Eye (tissue), 1 donor: ENCODE results near the gene FAM83C.
"Not testable (repeated sequence)": the region's sequence is repeated elsewhere in the genome, so short reads cannot be mapped to it uniquely, and the experiment has no call there.

ENCODE experiments used
- DNase-seq: peaks from one replicate; pipeline ENCODE4 v3.0.0-alpha.2; 2015

The FAM83C gene

DNA sequence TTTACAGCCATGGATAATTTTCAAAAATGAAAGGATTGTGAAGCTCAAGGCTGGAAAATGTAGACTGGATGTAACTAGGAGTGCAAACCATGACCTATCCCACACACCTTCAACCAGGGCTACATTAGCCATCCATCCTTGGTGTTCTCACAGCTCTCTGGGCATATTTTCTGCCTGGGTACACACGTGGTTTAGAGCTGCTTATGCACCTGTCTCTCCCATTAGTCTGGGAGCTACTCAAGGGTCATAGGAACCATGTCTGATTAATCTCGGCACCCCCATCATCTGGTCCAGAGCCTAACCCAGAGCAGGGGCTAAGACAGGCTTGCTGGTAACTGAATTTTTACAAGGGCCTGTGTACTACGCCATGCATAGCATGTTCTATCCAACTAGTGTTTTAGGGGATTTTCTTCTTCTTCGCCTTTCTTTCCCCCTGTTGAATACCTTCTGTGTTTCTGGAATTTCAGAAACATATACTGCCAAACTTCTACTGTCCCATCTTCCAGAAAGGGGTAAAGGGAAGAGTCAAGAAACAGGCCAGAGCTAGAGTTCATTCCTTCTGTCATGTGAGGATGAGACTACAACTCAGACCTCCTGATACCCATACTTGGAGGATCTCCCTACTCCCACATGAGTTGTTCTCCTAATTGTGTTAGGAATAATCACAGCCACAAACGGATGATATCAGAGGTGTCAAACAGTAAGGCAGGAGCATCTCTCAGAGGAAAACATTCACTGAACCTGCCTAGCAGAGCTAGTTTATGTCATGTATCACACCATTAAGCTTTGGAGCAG lies 25.4 kb upstream of the FAM83C start:
- DNase-seq, result peak; percentile 75

- no peak for DNase-seq
These were observed 23.9 kb upstream of the FAM83C start for GRCh38 chr20:35316086-35316485.

GRCh38 chr20:35315632-35316020 lies 23.4 kb upstream of the FAM83C start:
- DNase-seq, result not testable (repeated sequence)

GRCh38 chr20:35314816-35315631 lies 22.8 kb upstream of the FAM83C start:
- no peak for DNase-seq

DNA sequence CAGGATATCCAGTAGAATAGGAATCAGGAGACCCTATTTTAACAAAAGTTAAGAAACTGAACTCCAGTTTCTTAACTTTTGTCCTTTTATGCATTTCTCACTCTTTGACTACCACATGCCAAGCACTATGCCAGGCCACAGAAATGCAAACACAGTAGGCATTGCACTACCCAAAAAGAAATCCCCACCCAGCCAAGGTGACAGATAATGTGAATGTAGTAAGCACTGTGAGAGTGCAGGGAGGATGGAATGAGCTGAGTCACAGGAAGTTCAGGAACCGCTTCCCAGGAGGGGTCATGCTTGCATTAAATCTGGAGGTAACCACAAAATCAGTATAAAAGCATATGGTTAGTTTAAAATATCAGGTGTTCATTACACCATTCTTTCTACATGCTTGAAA lies 20.1 kb upstream of the FAM83C start:
- DNase-seq, result no peak

- DNase-seq, result no peak
These were observed 19.6 kb upstream of the FAM83C start for GRCh38 chr20:35311822-35312221.

GRCh38 chr20:35311409-35311808 lies 19.2 kb upstream of the FAM83C start:
- DNase-seq, result no peak

- no peak for DNase-seq
These were observed 15.7 kb upstream of the FAM83C start for GRCh38 chr20:35307666-35308653.

GRCh38 chr20:35306931-35307517 lies 14.8 kb upstream of the FAM83C start:
- DNase-seq, result peak; percentile 64

- DNase-seq, result peak; percentile 40
These were observed 13.7 kb upstream of the FAM83C start for GRCh38 chr20:35305682-35306556.

DNA sequence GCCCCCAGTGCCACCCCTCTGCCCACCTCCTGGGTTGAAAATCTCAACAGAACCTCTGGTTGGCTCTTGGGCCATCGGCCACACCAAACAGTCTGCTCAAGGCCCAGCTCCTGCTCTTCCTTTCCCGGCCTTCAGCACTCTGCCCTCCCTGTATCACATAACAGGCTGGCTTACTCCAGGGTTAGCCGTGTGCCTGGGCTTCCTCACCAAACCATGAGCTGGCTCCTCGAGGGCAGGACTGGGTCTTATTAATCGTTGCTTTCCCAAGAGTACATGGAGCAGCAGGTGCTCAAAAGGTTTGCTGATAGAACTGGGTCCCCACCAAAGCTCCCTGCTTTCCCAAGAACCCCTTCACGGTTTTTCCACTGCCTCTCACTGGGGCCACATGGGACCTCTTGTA lies 12.7 kb upstream of the FAM83C start:
- no peak for DNase-seq

- DNase-seq, result peak; percentile 94
These were observed 11.7 kb upstream of the FAM83C start for GRCh38 chr20:35303735-35304491.

DNA sequence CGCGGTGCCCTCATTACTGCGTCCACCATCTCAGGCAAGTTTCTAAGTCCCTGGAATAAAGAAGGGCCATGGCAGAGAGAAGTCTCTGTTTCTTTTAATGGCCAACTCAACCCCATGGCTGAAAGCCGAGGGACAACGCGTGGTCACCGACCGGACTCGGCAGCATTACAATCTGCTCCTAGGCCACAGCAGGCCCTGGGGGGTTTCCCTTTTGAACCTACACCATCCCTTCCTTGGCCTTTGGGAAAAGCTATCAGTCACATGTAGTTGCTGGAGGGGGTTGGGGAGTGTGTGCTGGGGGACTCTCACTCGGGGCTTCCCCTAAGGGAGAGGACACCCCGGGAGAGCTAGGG lies 11.1 kb upstream of the FAM83C start:
- DNase-seq, result no peak

- DNase-seq, result no peak
These were observed 10.5 kb upstream of the FAM83C start for GRCh38 chr20:35302421-35303335.

GRCh38 chr20:35301426-35301825 lies 9.2 kb upstream of the FAM83C start:
- DNase-seq, result no peak

DNA sequence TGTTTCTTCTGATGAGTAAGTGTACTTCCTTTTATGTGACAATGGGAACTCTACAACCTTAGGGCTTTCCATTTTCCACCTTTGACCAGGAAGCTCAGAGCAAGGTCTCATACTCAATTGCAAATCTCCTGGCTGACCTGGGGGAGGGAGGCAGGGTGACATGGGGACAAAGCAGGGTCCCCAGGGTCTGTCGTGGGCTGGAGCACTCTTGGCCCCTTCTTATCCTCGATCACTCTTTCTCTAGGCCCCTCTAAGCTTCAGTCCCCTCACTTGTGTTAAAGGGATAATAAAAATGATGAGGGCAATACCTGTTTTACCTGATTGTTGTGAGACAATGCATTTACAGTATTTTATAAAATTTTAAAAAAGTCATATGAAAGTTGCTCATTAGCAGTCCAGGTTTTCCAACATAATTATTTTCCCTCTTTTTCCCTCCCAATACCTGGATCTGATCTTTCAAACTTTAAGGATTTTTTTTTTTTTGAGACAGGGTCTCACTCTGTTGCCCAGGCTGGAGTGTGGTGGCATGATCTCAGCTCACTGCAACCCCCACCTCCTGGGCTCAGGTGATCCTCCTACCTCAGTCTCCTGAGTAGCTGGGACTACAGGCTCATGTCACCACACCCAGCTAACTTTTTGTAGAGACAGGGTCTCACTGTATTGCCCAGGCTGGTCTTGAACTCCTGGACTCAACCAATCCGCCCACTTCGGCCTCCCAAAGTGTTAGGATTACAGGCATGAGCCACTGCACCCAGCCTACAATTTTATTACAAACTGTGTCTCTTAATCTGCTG lies 8.4 kb upstream of the FAM83C start:
- DNase-seq, result no peak

DNA sequence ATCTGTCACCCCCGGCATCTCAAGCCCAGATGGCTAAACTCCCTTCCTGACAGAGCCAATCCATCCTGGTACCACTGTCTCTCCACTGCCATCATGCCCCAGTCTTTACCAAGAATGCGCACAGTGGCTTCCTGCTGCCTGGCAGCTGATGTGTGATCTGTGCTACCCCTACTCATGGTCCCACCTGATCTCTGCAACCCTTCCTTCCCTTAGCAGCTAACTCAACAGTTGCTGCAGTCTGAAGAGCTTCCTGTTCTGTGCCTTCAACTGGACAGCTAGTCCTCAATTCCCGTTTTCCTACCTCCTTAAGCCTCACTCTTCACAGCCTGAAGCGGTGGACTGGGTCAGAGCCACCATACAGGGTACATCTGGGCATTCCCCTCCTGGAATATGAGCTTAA lies 7.6 kb upstream of the FAM83C start:
- no peak for DNase-seq

GRCh38 chr20:35298264-35298663 lies 6.0 kb upstream of the FAM83C start:
- no peak for DNase-seq

- no peak for DNase-seq
These were observed 5.5 kb upstream of the FAM83C start for GRCh38 chr20:35297740-35298139.
